Stomach (tissue), 9 donors: ENCODE results near the gene GSTO2. TPM values are rescaled to one million over a fixed set of nuclear protein-coding genes. Genes with fewer than 3 reads are reported as not detected.

ENCODE experiments used
- DNase-seq, 2 donors: peaks; one replicate each; pipeline versions ENCODE4 v3.0.0 to v3.0.0-alpha.2; 2013 to 2019
- H3K27ac ChIP-seq, 5 donors: fragments of 200-600 bp in 4 of 5; sonication (generic) in 4 of 5; one replicate each; pipeline ENCODE4 v1.5.1; 2013 to 2019; ENCODE audit warnings: mild to moderate bottlenecking in 1 of 5, moderate library complexity in 1 of 5
- H3K27me3 ChIP-seq, 3 donors: fragments of 200-600 bp; sonication (generic); one replicate each; pipeline ENCODE4 v1.5.1; 2017 to 2019; ENCODE audit warnings: mixed run types in 1 of 3
- H3K36me3 ChIP-seq, 4 donors: fragments of 200-600 bp; sonication (generic); 1 replicate in 3 of 4; 2 replicates in 1 of 4; pipeline ENCODE4 v1.5.1; 2016 to 2019
- H3K4me1 ChIP-seq, 4 donors: fragments of 200-600 bp; sonication (generic); one replicate each; pipeline ENCODE4 v1.5.1; 2016 to 2019
- H3K4me3 ChIP-seq, 4 donors: fragments of 200-600 bp; sonication (generic) in 3 of 4; one replicate each; pipeline ENCODE4 v1.5.1; 2016 to 2019; ENCODE audit warnings: mild to moderate bottlenecking in 1 of 4
- H3K9me3 ChIP-seq, 4 donors: fragments of 200-600 bp; sonication (generic); one replicate each; pipeline ENCODE4 v1.5.1; 2016 to 2019
- CTCF ChIP-seq, 7 experiments: fragments of 450-650 bp in 4 of 7; fragments of 200-600 bp in 3 of 7; sonication (generic) in 3 of 7; IDR thresholded peaks; one replicate each; pipeline ENCODE4 v1.5.1; 2016 to 2019; ENCODE audit warnings: antibody characterized with exemption in 7 of 7, control low read depth in 2 of 7, mild to moderate bottlenecking in 1 of 7
- EP300 ChIP-seq: sonication (generic); formaldehyde crosslinking; IDR thresholded peaks from one replicate; pipeline ENCODE4 v1.6.1; 2017; ENCODE audit warnings: antibody characterized with exemption
- POLR2A ChIP-seq, 4 donors: fragments of 450-650 bp; IDR thresholded peaks; one replicate each; pipeline ENCODE4 v1.6.1; 2016; ENCODE audit warnings: antibody characterized with exemption in 4 of 4, control low read depth in 2 of 4, mild to moderate bottlenecking in 1 of 4, moderate library complexity in 1 of 4
- POLR2AphosphoS5 ChIP-seq, 3 donors: sonication (generic); formaldehyde crosslinking; IDR thresholded peaks; one replicate each; pipeline ENCODE4 v1.6.1; 2016; ENCODE audit warnings: antibody characterized with exemption in 3 of 3
- WGBS, 5 donors: extraction: QIAGEN DNeasy Blood & Tissue Kit in 3 of 5; methylation state at CpG; one replicate each; pipeline versions ENCODE4 v1.1.5 to v1.1.7; 2013 to 2018; 5-methylcytosine and 5-hydroxymethylcytosine counted together
- intact Hi-C: fragments of 100-400 bp; cut with DNase I; formaldehyde crosslinking; loops from one replicate; pipeline ENCODE4 v1.15.1; 2023; ENCODE audit warnings: low total_unique reads
- polyA plus RNA-seq, 3 donors: library from polyadenylated mRNA; stranded (reverse); fragments of 200-250 nt; gene quantifications; one replicate each; pipeline ENCODE4 v1.2.3, GENCODE V29; 2013
- total RNA-seq, 5 donors: library from RNA; depleted of rRNA; stranded (reverse); fragments of >200 nt; gene quantifications; one replicate each; pipeline versions ENCODE4 v1.1.0 to v1.2.3, GENCODE V29; 2014 to 2016
- donor health status: healthy with polysubstance abuse.
- donor health status: Bipolar disorder and iron deficiency.
- donor health status: healthy.

GSTO2 gene
- total and polyA plus RNA-seq, 8 donors, result under 0.01 to 26.6 (median 10.0) TPM

DNA sequence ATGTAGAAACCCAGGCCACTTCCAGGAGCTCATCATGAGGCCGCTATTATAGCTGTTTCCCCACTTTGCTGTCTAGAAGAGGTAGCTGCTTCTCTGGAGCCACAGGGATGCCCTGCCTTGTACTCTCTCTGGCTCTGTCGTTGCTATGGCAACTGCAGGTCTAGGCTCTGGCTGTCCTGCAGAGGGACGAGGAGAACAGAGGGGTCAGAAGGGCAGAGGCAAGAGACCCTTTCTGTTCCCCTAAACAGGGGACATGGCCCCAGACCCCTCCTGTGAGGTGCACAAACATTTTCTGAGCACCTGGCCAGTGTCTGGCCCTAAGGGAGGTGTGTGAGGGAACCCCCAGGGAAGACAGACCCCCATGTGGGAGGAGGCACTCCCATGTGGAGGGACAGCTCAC, 37.9 kb downstream of the GSTO2 start:
- 62 to 76% (median 70%) methylated on average over 3 of the region's 3 CpGs for WGBS, 5 donors
- no peak overlapping the region for H3K4me3 ChIP-seq
- H3K27me3 ChIP-seq, result no peaks in the 10 kb centered on the region
- no peaks in the 10 kb centered on the region for H3K9me3 ChIP-seq
- no peak overlapping the region for H3K27ac ChIP-seq
- H3K4me1 ChIP-seq, result peaks cover 6 to 50% (median 24%) of the 10 kb centered on the region in 4 donors
- no peak for DNase-seq
- TF ChIP-seq EP300 (no peak), POLR2AphosphoS5 (IDR thresholded peaks at IDR 0.05) (no peak), CTCF (IDR thresholded peaks at IDR 0.05) (no peak), POLR2A (IDR thresholded peaks at IDR 0.05) (no peak)
- peaks cover 0 to 16% (median 11%) of the 10 kb centered on the region in 4 donors for H3K36me3 ChIP-seq
- intact Hi-C loops, result no loop called here

DNA sequence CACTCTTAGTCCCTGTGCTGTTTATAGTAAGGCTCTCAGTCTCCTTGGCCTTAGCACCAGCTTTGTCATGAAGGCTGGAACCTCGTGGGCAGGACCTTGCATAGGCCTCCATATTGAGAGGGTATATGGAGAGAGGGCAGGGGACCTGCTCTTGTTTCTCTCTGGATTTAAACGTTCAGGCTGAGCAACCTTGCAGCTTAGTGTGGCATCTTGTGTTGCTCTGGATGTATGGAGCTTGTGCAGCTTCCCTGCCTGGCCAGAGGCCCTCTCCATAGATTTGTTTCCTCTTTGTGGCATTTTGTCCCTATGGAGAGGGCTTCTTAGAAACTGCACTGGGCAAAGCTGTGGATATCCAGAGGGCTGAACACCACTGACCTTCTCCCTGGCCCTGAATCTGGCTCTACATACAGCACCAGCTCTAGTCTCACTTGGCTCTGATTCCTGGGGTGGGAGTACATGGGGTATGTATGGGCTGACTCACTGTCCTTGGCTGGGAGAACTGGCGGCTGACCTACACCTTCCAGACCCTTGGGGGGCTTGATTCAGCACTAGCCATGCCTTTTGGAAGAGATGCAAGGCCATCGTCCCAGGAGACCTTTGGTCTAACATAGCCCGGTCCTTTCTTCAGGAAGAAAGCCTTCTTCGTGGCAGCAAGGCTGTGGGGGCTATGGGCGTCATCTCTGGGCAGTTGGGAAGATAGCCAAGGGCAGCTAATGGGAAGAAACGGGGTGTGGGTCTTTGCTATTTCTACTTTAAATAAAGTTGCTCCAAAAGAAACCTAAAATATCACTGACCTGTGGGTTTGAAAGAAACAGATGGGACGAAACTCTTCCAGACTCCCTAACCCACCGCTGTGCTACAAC, 38.8 kb downstream of the GSTO2 start:
- no peaks in the 10 kb centered on the region for H3K27me3 ChIP-seq
- no peak overlapping the region for H3K4me3 ChIP-seq
- peaks cover 6 to 50% (median 26%) of the 10 kb centered on the region in 4 donors for H3K4me1 ChIP-seq
- peak overlapping the region in 1 of 5 donors; percentile 7 for H3K27ac ChIP-seq
- WGBS, 5 donors, result 67 to 80% (median 77%) methylated on average over 10 of the region's 10 CpGs
- intact Hi-C loops, result no loop called here
- DNase-seq, result no peak
- H3K9me3 ChIP-seq, result no peaks in the 10 kb centered on the region
- TF ChIP-seq POLR2AphosphoS5 (IDR thresholded peaks at IDR 0.05) (no peak), CTCF (IDR thresholded peaks at IDR 0.05) (no peak), POLR2A (IDR thresholded peaks at IDR 0.05) (no peak), EP300 (no peak)
- peaks cover 7 to 25% (median 19%) of the 10 kb centered on the region in 4 donors for H3K36me3 ChIP-seq

DNA sequence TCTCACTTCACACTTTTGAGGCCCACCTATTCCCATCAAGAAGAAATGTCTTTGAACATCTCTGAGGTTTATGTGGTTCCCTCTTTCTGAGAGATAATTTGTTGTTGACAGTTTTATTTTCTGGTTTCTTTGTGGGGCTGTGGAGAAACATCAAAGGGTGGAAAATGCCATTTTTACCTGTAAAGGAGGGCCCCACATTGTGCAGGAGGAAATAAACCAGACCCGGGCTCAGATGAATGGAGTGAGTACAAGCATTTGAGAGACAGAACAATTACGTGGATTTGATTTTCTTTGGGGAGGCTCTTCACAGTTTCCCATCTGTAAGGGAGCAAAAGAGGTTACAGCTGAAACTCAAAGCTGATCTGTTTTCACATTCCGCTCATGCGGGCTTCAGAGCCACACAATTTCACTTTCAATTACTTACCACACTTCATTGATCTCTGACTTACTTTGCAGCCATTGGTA, 39.5 kb downstream of the GSTO2 start:
- intact Hi-C loops, result no loop called here
- peaks cover 13 to 32% (median 26%) of the 10 kb centered on the region in 4 donors for H3K36me3 ChIP-seq
- WGBS, 5 donors, result 69 to 82% (median 74%) methylated on average over 4 of the region's 4 CpGs
- H3K27ac ChIP-seq, result peak overlapping the region in 1 of 5 donors; percentile 7
- no peak overlapping the region for H3K4me3 ChIP-seq
- no peaks in the 10 kb centered on the region for H3K27me3 ChIP-seq
- no peaks in the 10 kb centered on the region for H3K9me3 ChIP-seq
- no peak for DNase-seq
- TF ChIP-seq POLR2A (IDR thresholded peaks at IDR 0.05) (no peak), CTCF (IDR thresholded peaks at IDR 0.05) (no peak), POLR2AphosphoS5 (IDR thresholded peaks at IDR 0.05) (no peak), EP300 (no peak)
- peaks cover 6 to 44% (median 26%) of the 10 kb centered on the region in 4 donors for H3K4me1 ChIP-seq

DNA sequence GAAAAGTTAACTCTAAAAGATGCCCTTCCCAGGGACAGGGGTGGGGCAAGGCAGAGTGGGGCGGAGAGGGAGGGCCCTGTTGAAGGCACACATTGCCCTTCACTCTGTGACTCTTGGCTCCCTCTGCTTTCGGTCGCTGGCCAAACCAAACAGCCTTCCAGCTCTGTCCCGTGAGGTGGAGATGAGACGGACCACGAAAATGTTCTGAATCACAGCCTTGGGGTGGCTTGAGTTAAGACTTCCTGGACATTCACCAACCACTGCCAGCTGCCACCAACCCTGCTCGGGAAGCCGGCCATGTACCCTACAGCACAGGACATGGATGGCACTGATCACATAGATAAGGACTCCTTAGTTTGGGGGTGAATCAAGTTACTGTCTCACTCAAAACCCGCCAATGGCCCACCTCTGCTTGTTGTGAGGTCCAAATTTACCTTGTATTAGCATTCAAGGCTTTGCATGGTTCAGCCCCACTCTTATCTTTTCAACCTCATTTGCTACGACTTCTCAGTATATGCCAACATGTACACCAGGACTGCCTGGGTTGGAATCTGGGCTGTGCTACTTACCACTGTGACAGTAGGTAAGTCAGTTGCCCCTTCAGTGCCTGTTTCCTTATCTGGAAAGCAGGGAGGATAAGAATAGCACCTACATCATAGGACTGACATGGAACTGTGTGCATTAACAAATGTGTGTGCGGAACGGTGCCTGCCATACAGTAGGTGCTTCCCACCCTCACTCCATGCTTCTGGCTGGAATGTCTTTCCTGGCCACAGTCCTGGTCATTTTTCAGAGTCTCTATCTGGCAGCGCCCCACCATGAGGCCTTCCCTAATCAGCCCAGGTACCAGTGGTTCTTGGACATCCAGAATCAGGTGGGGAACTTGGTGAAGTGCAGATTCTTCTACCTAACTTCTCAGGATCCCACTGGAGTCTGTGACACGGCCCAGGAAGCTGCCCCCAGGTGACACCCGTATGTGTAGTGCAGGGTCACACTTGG, 41.3 kb downstream of the GSTO2 start:
- peaks cover 32 to 50% (median 44%) of the 10 kb centered on the region in 4 donors for H3K36me3 ChIP-seq
- H3K4me1 ChIP-seq, result peaks cover 6 to 34% (median 17%) of the 10 kb centered on the region in 4 donors
- peak in 1 of 2 donors; percentile 66 for DNase-seq
- no peak overlapping the region for H3K4me3 ChIP-seq
- no peak for TF ChIP-seq CTCF (IDR thresholded peaks at IDR 0.05)
- peak in 1 of 3 donors; percentile 57 for TF ChIP-seq POLR2AphosphoS5 (IDR thresholded peaks at IDR 0.05)
- no peaks in the 10 kb centered on the region for H3K27me3 ChIP-seq
- peak overlapping the region; percentile 4 to 51 (median 11) for H3K27ac ChIP-seq
- no peaks in the 10 kb centered on the region for H3K9me3 ChIP-seq
- WGBS, 5 donors, result 62 to 82% (median 71%) methylated on average over 8 to 15 of the region's 15 CpGs
- intact Hi-C loops, result loop anchor here (5.0 kb wide), 1 partner anchor 37 kb away; no protein-coding TSS in a partner anchor
